NB4 (cell line): ENCODE results near the gene TTC13.

ENCODE experiments used
- POLR2A ChIP-seq: IDR thresholded peaks from 2 replicates; pipeline ENCODE4 v1.6.1; 2011; ENCODE audit warnings: mild to moderate bottlenecking; ENCODE audit not compliant: insufficient read length; ENCODE audit errors: extremely low read depth
- TF ChIP-seq, protein P1 (sequence below): IDR thresholded peaks from one replicate; pipeline ENCODE4 v1.5.1; 2012; ENCODE audit warnings: low read depth, low read length
- TF ChIP-seq, protein P2 (sequence below): IDR thresholded peaks from 2 replicates; pipeline ENCODE4 v1.6.1; 2011; ENCODE audit warnings: low read depth, low read length

DNA sequence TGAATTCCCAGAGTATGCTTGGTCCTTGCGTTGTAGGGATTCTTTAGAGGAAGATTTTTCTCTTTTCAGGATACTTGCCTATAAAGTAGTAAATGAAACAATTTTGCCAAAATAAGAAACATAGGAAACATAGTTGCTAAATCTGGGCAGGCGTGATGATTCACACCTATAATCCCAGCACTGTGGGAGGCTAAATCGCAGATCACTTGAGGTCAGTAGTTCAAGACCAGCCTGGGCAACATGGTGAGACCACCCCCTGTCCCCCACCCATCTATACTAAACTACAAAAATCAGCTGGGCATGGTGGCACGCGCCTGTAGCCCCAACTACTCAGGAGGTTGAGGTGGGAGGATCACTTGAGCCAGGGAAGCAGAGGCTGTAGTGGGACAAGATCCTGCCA lies 5.2 kb upstream of the TTC13 start:
- TF ChIP-seq, protein P1, sequence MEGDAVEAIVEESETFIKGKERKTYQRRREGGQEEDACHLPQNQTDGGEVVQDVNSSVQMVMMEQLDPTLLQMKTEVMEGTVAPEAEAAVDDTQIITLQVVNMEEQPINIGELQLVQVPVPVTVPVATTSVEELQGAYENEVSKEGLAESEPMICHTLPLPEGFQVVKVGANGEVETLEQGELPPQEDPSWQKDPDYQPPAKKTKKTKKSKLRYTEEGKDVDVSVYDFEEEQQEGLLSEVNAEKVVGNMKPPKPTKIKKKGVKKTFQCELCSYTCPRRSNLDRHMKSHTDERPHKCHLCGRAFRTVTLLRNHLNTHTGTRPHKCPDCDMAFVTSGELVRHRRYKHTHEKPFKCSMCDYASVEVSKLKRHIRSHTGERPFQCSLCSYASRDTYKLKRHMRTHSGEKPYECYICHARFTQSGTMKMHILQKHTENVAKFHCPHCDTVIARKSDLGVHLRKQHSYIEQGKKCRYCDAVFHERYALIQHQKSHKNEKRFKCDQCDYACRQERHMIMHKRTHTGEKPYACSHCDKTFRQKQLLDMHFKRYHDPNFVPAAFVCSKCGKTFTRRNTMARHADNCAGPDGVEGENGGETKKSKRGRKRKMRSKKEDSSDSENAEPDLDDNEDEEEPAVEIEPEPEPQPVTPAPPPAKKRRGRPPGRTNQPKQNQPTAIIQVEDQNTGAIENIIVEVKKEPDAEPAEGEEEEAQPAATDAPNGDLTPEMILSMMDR, result no peak
- TF ChIP-seq, protein P2, sequence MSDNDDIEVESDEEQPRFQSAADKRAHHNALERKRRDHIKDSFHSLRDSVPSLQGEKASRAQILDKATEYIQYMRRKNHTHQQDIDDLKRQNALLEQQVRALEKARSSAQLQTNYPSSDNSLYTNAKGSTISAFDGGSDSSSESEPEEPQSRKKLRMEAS, result no peak
- TF ChIP-seq POLR2A, result no peak
